WTC11 (cell line): ENCODE measurements around the gene ZC3H12C. TPM values are rescaled to one million over a fixed set of nuclear protein-coding genes. Genes with fewer than 3 reads are reported as not detected.
A peak's percentile ranks its signal among the peaks of the same experiment; 100 is the strongest.

Source experiments
- ATAC-seq: fragments of 200-7000 bp; cut with Tn5 transposase; 2 replicates; pipeline ENCODE4 v1.10.0; 2021; ENCODE audit warnings: mild to moderate bottlenecking, moderate library complexity
- CTCF ChIA-PET: fragments of 300-600 bp; sonication (Branson Sonifier 250); formaldehyde crosslinking; loops from one replicate; lab custom pipeline; 2021; ENCODE audit warnings: antibody characterized with exemption; lab: Charles Lee
- POLR2A ChIA-PET: fragments of 350-600 bp; sonication (Branson Sonifier 250); formaldehyde crosslinking; loops from one replicate; lab custom pipeline; 2021; ENCODE audit warnings: antibody characterized with exemption; lab: Charles Lee
- DNase-seq: peaks from one replicate; pipeline ENCODE4 v3.0.0; 2021; ENCODE audit warnings: low spot score
- H3K27ac Mint-ChIP-seq: 2 replicates; pipeline ENCODE4 v1.8.0; 2021; ENCODE audit warnings: mixed read lengths
- H3K27me3 Mint-ChIP-seq: 2 replicates; pipeline ENCODE4 v1.8.0; 2021; ENCODE audit warnings: low read depth, mild to moderate bottlenecking, moderate library complexity, mixed read lengths
- H3K36me3 Mint-ChIP-seq: 2 replicates; pipeline ENCODE4 v1.8.0; 2021; ENCODE audit warnings: mixed read lengths
- H3K4me1 Mint-ChIP-seq: 2 replicates; pipeline ENCODE4 v1.8.0; 2022; ENCODE audit warnings: mixed read lengths
- H3K4me3 Mint-ChIP-seq: 2 replicates; pipeline ENCODE4 v1.8.0; 2021; ENCODE audit warnings: mild to moderate bottlenecking, moderate library complexity, mixed read lengths
- H3K9me3 Mint-ChIP-seq: 2 replicates; pipeline ENCODE4 v1.8.0; 2021; ENCODE audit warnings: mixed read lengths
- CBFB ChIP-seq: sonication (generic); formaldehyde crosslinking; IDR thresholded peaks from 2 replicates; pipeline ENCODE4 v1.8.1; 2022; ENCODE audit warnings: mild to moderate bottlenecking, low read depth, missing genetic modification reagents
- CREM ChIP-seq: sonication (generic); formaldehyde crosslinking; IDR thresholded peaks from 2 replicates; pipeline ENCODE4 v1.8.1; 2022; ENCODE audit warnings: mild to moderate bottlenecking, missing genetic modification reagents, moderate library complexity
- EMX1 ChIP-seq: fragments of 250-450 bp; sonication (Bioruptor Pico); IDR thresholded peaks from 2 replicates; pipeline ENCODE4 v1.8.0; 2021; ENCODE audit warnings: mild to moderate bottlenecking
- FOXK1 ChIP-seq: sonication (generic); formaldehyde crosslinking; IDR thresholded peaks from 2 replicates; pipeline ENCODE4 v1.8.0; 2022; ENCODE audit warnings: mild to moderate bottlenecking, moderate library complexity, missing genetic modification reagents
- KAT7 ChIP-seq: sonication (generic); formaldehyde crosslinking; IDR thresholded peaks from 2 replicates; pipeline ENCODE4 v1.8.1; 2023; ENCODE audit warnings: missing genetic modification reagents, mild to moderate bottlenecking, borderline replicate concordance
- NR2C2 ChIP-seq: sonication (generic); formaldehyde crosslinking; IDR thresholded peaks from 2 replicates; pipeline ENCODE4 v1.8.0; 2022; ENCODE audit warnings: mild to moderate bottlenecking, missing genetic modification reagents
- OVOL2 ChIP-seq: fragments of 250-450 bp; sonication (Bioruptor Pico); IDR thresholded peaks from 2 replicates; pipeline ENCODE4 v1.9.0; 2021; ENCODE audit warnings: mild to moderate bottlenecking, borderline replicate concordance
- PRRX2 ChIP-seq: fragments of 250-450 bp; sonication (Bioruptor Pico); IDR thresholded peaks from 2 replicates; pipeline ENCODE4 v1.8.0; 2021; ENCODE audit warnings: mild to moderate bottlenecking
- RORB ChIP-seq: fragments of 250-450 bp; sonication (Bioruptor Pico); IDR thresholded peaks from 2 replicates; pipeline ENCODE4 v1.9.0; 2021; ENCODE audit warnings: mild to moderate bottlenecking
- SMAD4 ChIP-seq: sonication (generic); formaldehyde crosslinking; IDR thresholded peaks from 2 replicates; pipeline ENCODE4 v1.8.0; 2022; ENCODE audit warnings: mild to moderate bottlenecking, missing genetic modification reagents
- SOX15 ChIP-seq: fragments of 250-450 bp; sonication (Bioruptor Pico); IDR thresholded peaks from 2 replicates; pipeline ENCODE4 v1.9.0; 2021; ENCODE audit warnings: mild to moderate bottlenecking
- USF2 ChIP-seq: sonication (generic); formaldehyde crosslinking; IDR thresholded peaks from 2 replicates; pipeline ENCODE4 v1.8.1; 2023; ENCODE audit warnings: mild to moderate bottlenecking, missing genetic modification reagents, moderate library complexity
- ZBTB21 ChIP-seq: sonication (generic); formaldehyde crosslinking; IDR thresholded peaks from 2 replicates; pipeline ENCODE4 v1.8.1; 2023; ENCODE audit warnings: mild to moderate bottlenecking, missing genetic modification reagents, borderline replicate concordance
- ZMAT4 ChIP-seq: fragments of 250-450 bp; sonication (Bioruptor Pico); IDR thresholded peaks from 2 replicates; pipeline ENCODE4 v1.9.0; 2021; ENCODE audit warnings: mild to moderate bottlenecking
- ZNF121 ChIP-seq: sonication (generic); formaldehyde crosslinking; IDR thresholded peaks from 2 replicates; pipeline ENCODE4 v1.8.0; 2023; ENCODE audit warnings: missing genetic modification reagents
- ZNF138 ChIP-seq: sonication (generic); formaldehyde crosslinking; conservative IDR thresholded peaks from 2 replicates; pipeline ENCODE4 v1.8.1; 2022; ENCODE audit warnings: mild to moderate bottlenecking, moderate library complexity, missing genetic modification reagents
- ZNF219 ChIP-seq: sonication (generic); formaldehyde crosslinking; IDR thresholded peaks from 2 replicates; pipeline ENCODE4 v1.8.0; 2023; ENCODE audit warnings: missing genetic modification reagents, mild to moderate bottlenecking, borderline replicate concordance
- ZNF416 ChIP-seq: fragments of 250-450 bp; sonication (Bioruptor Pico); IDR thresholded peaks from 2 replicates; pipeline ENCODE4 v1.9.0; 2021; ENCODE audit warnings: mild to moderate bottlenecking, inconsistent platforms
- ZNF423 ChIP-seq: fragments of 250-450 bp; sonication (Bioruptor Pico); IDR thresholded peaks from 2 replicates; pipeline ENCODE4 v2.1.2; 2022; ENCODE audit warnings: mild to moderate bottlenecking, moderate library complexity
- total RNA-seq: library from RNA; stranded (reverse); gene quantifications from 3 replicates; pipeline ENCODE4 v1.2.3, GENCODE V29; 2021
- TF ChIP-seq, protein P1 (sequence below): sonication (generic); formaldehyde crosslinking; IDR thresholded peaks from 2 replicates; pipeline ENCODE4 v1.8.0; 2022; ENCODE audit warnings: mild to moderate bottlenecking, missing genetic modification reagents
- TF ChIP-seq, protein P2 (sequence below): sonication (generic); formaldehyde crosslinking; IDR thresholded peaks from 2 replicates; pipeline ENCODE4 v1.8.1; 2022; ENCODE audit warnings: mild to moderate bottlenecking, missing genetic modification reagents, moderate library complexity, borderline replicate concordance

ZC3H12C gene
- total RNA-seq, 1 experiment from 2014 or later, result 2.4 TPM

DNA sequence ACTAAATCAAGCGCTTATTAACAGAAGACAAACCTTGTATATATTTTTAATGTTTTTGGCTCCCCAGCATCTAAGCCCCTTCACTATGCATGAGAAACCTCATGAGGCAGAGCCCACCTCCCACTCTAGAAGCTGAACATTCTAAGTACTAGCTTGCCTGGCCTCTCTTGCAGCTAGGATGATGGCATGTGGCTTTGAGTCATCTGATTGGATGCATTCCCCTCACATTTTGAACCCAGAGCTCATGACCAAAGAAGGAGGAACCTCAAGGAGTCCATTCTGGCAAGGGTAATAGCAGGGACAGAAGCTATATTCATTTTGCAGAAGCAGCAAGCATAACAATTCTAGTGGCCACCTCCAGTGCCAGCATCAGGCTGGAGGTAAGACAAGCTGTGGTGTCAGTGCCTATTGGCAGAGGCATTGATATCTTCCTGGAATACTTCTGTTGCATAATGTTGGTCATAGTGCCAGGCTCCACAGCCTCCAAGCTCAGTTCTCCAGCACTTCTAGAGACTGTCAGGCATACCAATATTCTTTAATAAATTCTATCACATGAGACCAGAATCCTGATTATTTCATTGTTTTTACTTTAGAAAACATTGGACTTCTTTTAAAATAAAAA, 14.2 kb upstream of the ZC3H12C start:
- ChIA-PET CTCF (no interaction called here), POLR2A (no interaction called here)
- no peak for DNase-seq
- H3K36me3 Mint-ChIP-seq, result peaks cover 6% of the 10 kb centered on the region
- peaks cover 36% of the 10 kb centered on the region for H3K4me1 Mint-ChIP-seq
- H3K27ac Mint-ChIP-seq, result no peak overlapping the region
- no peak for TF ChIP-seq KAT7 (CRISPR knock-in tag)
- peaks cover 8% of the 10 kb centered on the region for H3K9me3 Mint-ChIP-seq
- ATAC-seq, result no peak
- no peak overlapping the region for H3K4me3 Mint-ChIP-seq
- H3K27me3 Mint-ChIP-seq, result no peaks in the 10 kb centered on the region

GRCh38 chr11:110079726-110080125, 13.5 kb upstream of the ZC3H12C start:
- Mint-ChIP-seq H3K4me1 (peaks cover 34% of the 10 kb centered on the region), H3K27ac (no peak overlapping the region), H3K36me3 (peaks cover 6% of the 10 kb centered on the region), H3K27me3 (no peaks in the 10 kb centered on the region), H3K4me3 (no peak overlapping the region), H3K9me3 (peaks cover 8% of the 10 kb centered on the region)
- ChIA-PET CTCF (no interaction called here), POLR2A (no interaction called here)
- DNase-seq (no peak), ATAC-seq (no peak)
- no peak for TF ChIP-seq ZBTB21
- TF ChIP-seq CREM (CRISPR knock-in tag), result no peak
- TF ChIP-seq, protein P1, sequence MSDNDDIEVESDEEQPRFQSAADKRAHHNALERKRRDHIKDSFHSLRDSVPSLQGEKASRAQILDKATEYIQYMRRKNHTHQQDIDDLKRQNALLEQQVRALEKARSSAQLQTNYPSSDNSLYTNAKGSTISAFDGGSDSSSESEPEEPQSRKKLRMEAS (CRISPR knock-in tag), result no peak
- no peak for TF ChIP-seq SOX15 (CRISPR knock-in tag)
- TF ChIP-seq, protein P2, sequence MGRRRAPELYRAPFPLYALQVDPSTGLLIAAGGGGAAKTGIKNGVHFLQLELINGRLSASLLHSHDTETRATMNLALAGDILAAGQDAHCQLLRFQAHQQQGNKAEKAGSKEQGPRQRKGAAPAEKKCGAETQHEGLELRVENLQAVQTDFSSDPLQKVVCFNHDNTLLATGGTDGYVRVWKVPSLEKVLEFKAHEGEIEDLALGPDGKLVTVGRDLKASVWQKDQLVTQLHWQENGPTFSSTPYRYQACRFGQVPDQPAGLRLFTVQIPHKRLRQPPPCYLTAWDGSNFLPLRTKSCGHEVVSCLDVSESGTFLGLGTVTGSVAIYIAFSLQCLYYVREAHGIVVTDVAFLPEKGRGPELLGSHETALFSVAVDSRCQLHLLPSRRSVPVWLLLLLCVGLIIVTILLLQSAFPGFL (CRISPR knock-in tag), result no peak

- Mint-ChIP-seq H3K4me3 (no peak overlapping the region), H3K27ac (no peak overlapping the region), H3K27me3 (no peaks in the 10 kb centered on the region), H3K9me3 (peaks cover 5% of the 10 kb centered on the region), H3K36me3 (peaks cover 6% of the 10 kb centered on the region), H3K4me1 (peaks cover 15% of the 10 kb centered on the region)
- DNase-seq (no peak), ATAC-seq (no peak)
- TF ChIP-seq, protein P2 (CRISPR knock-in tag), result no peak
- TF ChIP-seq CBFB (no peak), ZMAT4 (CRISPR knock-in tag) (no peak)
- POLR2A ChIA-PET, result no interaction called here
- CTCF ChIA-PET, result no interaction called here
These were observed 11.5 kb upstream of the ZC3H12C start for GRCh38 chr11:110081462-110082376.

DNA sequence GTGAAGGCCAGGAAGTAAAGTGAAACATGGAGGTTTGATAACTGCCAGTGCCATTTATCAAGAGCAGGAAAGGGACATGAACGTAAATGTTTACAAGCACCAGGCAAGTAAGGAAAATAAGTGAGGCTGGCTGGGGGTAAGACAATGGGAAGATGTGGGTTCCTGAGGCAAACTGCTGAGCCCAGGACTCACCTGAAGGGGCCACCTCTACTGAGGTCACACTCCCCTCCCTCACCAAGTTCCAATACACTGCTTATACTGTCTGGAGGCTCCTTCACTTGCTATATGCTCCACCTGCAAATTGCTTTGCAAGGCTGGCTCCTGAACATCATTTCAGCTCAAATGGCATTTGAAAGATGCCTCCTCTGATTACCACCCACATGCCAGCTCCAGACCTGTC, 10.3 kb upstream of the ZC3H12C start:
- Mint-ChIP-seq H3K4me3 (no peak overlapping the region), H3K36me3 (peaks cover 6% of the 10 kb centered on the region), H3K27ac (no peak overlapping the region), H3K4me1 (peaks cover 4% of the 10 kb centered on the region), H3K27me3 (no peaks in the 10 kb centered on the region), H3K9me3 (peaks cover 5% of the 10 kb centered on the region)
- ATAC-seq (peak; percentile 82), DNase-seq (no peak)
- no peak for TF ChIP-seq USF2
- no peak for TF ChIP-seq RORB (CRISPR knock-in tag)
- TF ChIP-seq, protein P2 (CRISPR knock-in tag), result no peak
- TF ChIP-seq ZNF423 (CRISPR knock-in tag), result no peak
- no peak for TF ChIP-seq FOXK1 (CRISPR knock-in tag)
- no peak for TF ChIP-seq PRRX2 (CRISPR knock-in tag)
- TF ChIP-seq, protein P1 (CRISPR knock-in tag), result no peak
- no peak for TF ChIP-seq SMAD4 (CRISPR knock-in tag)
- no peak for TF ChIP-seq ZNF138
- TF ChIP-seq NR2C2 (CRISPR knock-in tag), result no peak
- no peak for TF ChIP-seq EMX1 (CRISPR knock-in tag)
- no peak for TF ChIP-seq ZNF219
- TF ChIP-seq OVOL2, result no peak
- no peak for TF ChIP-seq ZNF416 (CRISPR knock-in tag)
- no peak for TF ChIP-seq ZBTB21
- no peak for TF ChIP-seq ZNF121 (CRISPR knock-in tag)
- ChIA-PET POLR2A (no interaction called here), CTCF (no interaction called here)
